HepG2 (cell line): ENCODE data around the gene ALLC. TPM values are rescaled to one million over a fixed set of nuclear protein-coding genes. Genes with fewer than 3 reads are reported as not detected.

Experiments used
- ARNT2 ChIP-seq: sonication (generic); formaldehyde crosslinking; IDR thresholded peaks from 2 replicates; pipeline ENCODE4 v1.8.0; 2022; ENCODE audit warnings: mild to moderate bottlenecking, low read depth, missing genetic modification reagents, moderate library complexity
- BRCA1 ChIP-seq: sonication (generic); formaldehyde crosslinking; IDR thresholded peaks from 2 replicates; pipeline ENCODE4 v1.4.0; 2020; ENCODE audit warnings: missing genetic modification reagents
- GABPA ChIP-seq, 2 experiments: IDR thresholded peaks; 2 replicates each; pipeline ENCODE4 v1.6.1; 2011 to 2016; ENCODE audit warnings: low read depth in 2 of 2, low read length in 1 of 2, missing biosample characterization in 1 of 2, missing genetic modification characterization in 1 of 2
- HDAC6 ChIP-seq: fragments of 200-600 bp; sonication (generic); IDR thresholded peaks from 2 replicates; pipeline ENCODE4 v1.7.0; 2017; ENCODE audit warnings: mild to moderate bottlenecking, antibody characterized with exemption, low read length, low read depth
- MED1 ChIP-seq: sonication (generic); formaldehyde crosslinking; IDR thresholded peaks from 2 replicates; pipeline ENCODE4 v1.4.0; 2020; ENCODE audit warnings: missing genetic modification reagents
- MEF2D ChIP-seq: sonication (generic); formaldehyde crosslinking; IDR thresholded peaks from 2 replicates; pipeline ENCODE4 v1.5.1; 2020; ENCODE audit warnings: mild to moderate bottlenecking, missing genetic modification reagents
- RBM39 ChIP-seq: fragments of 200-400 bp; formaldehyde crosslinking; IDR thresholded peaks from one replicate; pipeline ENCODE4 v1.6.1; 2018; ENCODE audit warnings: antibody characterized with exemption, mild to moderate bottlenecking, low read depth, low read length; ENCODE audit not compliant: poor library complexity, severe bottlenecking
- SIX1 ChIP-seq: sonication (generic); formaldehyde crosslinking; IDR thresholded peaks from 2 replicates; pipeline ENCODE4 v1.4.0; 2020; ENCODE audit warnings: missing genetic modification reagents, borderline replicate concordance
- TBX3 ChIP-seq: fragments of 450-650 bp; IDR thresholded peaks from 2 replicates; pipeline ENCODE4 v1.6.1; 2017; ENCODE audit warnings: antibody characterized with exemption, mild to moderate bottlenecking, inconsistent platforms, borderline replicate concordance
- XRCC5 ChIP-seq: fragments of 200-400 bp; formaldehyde crosslinking; optimal IDR thresholded peaks from 2 replicates; pipeline ENCODE3; 2017; ENCODE audit warnings: mild to moderate bottlenecking, low read length
- ZFP36 ChIP-seq: fragments of 150-350 bp; IDR thresholded peaks from 2 replicates; pipeline ENCODE4 v1.6.1; 2018; ENCODE audit warnings: borderline replicate concordance, low read length, low read depth; ENCODE audit not compliant: partially characterized antibody
- ZNF225 ChIP-seq: sonication (generic); formaldehyde crosslinking; IDR thresholded peaks from 2 replicates; pipeline ENCODE4 v1.4.0; 2020; ENCODE audit warnings: mild to moderate bottlenecking, missing genetic modification reagents
- ZNF747 ChIP-seq: sonication (generic); formaldehyde crosslinking; IDR thresholded peaks from 2 replicates; pipeline ENCODE4 v1.8.1; 2023; ENCODE audit warnings: missing genetic modification reagents, mild to moderate bottlenecking, borderline replicate concordance
- ZNF841 ChIP-seq: sonication (generic); formaldehyde crosslinking; IDR thresholded peaks from 2 replicates; pipeline ENCODE4 v1.8.1; 2023; ENCODE audit warnings: missing genetic modification reagents, borderline replicate concordance
- ZZZ3 ChIP-seq: sonication (generic); formaldehyde crosslinking; IDR thresholded peaks from 2 replicates; pipeline ENCODE4 v1.4.0; 2020; ENCODE audit warnings: missing genetic modification reagents, mild to moderate bottlenecking, borderline replicate concordance
- polyA plus RNA-seq, 8 experiments: library from polyadenylated mRNA; depleted of rRNA in 3 of 8; stranded (reverse) in 7 of 8; unstranded in 1 of 8; fragments of >200 nt; fragmentation: Illumina TruSeq in 4 of 8; extraction: Trizol in 4 of 8; gene quantifications; 2 replicates each; pipeline versions ENCODE4 v1.2.1 to v1.2.3, GENCODE V29; 2011 to 2016; ENCODE audit warnings: low read depth in 4 of 8, missing spikeins in 1 of 8, mixed read lengths in 1 of 8; ENCODE audit not compliant: insufficient read depth in 1 of 8
- total RNA-seq, 5 experiments: library from RNA; depleted of rRNA; stranded (reverse); fragments of >200 nt; fragmentation: Illumina TruSeq; extraction: Trizol; gene quantifications; 2 replicates each; pipeline ENCODE4 v1.2.3, GENCODE V29; 2016; ENCODE audit warnings: low read depth in 1 of 5
- TF ChIP-seq, protein P1 (sequence below): sonication (generic); formaldehyde crosslinking; IDR thresholded peaks from 2 replicates; pipeline ENCODE4 v1.8.0; 2022; ENCODE audit warnings: missing genetic modification reagents, mild to moderate bottlenecking, inconsistent platforms, borderline replicate concordance
- TF ChIP-seq, protein P2 (sequence below): IDR thresholded peaks from 2 replicates; pipeline ENCODE4 v1.6.1; 2016; ENCODE audit warnings: missing compliant biosample characterization, missing genetic modification reagents, borderline replicate concordance
- TF ChIP-seq, protein P3 (sequence below): sonication (generic); formaldehyde crosslinking; IDR thresholded peaks from 2 replicates; pipeline ENCODE4 v1.4.0; 2020; ENCODE audit warnings: missing genetic modification reagents
- TF ChIP-seq, protein P4 (sequence below): sonication (generic); formaldehyde crosslinking; IDR thresholded peaks from 2 replicates; pipeline ENCODE4 v1.5.1; 2020; ENCODE audit warnings: mild to moderate bottlenecking, missing genetic modification reagents

ALLC gene
- total and polyA plus RNA-seq, 2 of the 13 experiments (the other 11 are each of a cell fraction or from before 2014, with no cell fraction given): 0.08 to 0.11 TPM

DNA sequence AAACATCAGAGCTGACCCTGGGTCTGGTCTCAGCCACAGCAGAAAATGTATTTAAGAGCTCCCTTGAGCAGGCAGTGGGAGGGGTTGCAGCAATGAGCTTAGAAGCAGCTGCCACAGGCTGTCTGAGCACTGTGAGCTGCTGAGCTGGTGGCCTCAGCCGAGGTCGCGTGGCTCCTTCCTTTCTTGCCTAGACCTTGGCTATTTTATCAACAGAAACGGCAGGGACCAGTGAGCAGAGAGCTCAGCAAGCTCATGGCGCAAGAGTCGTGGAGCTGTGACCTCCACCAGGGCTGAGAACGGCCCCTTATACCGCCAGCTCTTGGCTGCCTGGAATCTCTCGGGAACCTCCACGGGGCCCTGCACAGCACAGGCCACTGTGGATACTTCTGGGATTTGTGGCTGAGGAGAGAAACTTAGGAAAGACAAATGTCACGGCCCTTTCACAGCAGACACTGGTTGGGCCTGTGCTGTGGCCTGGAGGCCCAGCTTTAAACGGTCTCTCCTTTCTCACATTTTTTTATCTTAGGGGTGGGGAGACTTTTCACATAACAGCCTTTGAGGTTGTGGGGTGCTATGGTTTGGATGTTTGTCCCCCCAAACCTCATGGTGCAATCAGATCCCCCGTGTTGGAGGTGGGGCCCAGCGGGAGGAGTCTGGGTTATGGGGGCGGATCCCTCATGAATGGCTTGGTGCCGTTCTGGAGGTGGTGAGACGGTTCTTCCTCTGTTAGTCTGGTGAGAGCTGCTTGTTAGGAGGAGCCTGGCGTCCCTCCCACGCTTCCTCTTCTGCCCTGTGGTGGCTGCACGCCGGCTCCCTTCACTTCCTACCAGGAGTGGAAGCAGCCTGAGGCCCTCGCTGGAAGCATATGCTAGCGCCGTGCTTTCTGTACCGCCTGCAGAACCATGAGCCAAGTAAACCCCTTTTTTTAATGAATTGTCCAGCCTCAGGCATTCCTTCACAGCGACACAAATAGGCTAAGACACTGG lies 1.7 kb downstream of the ALLC start (continued):
- TF ChIP-seq, protein P1, sequence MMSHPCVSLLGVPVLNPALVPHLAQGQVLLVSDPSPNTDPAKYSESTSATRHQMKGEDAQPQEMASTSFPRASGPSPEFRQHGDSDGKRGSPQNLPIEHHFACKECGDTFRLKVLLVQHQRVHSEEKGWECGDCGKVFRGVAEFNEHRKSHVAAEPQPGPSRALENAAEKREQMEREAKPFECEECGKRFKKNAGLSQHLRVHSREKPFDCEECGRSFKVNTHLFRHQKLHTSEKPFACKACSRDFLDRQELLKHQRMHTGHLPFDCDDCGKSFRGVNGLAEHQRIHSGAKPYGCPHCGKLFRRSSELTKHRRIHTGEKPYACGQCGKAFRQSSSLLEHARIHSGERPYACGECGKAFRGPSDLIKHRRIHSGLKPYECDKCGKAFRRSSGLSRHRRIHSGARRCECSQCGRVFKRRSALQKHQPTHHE (CRISPR knock-in tag): no peak
- no peak for TF ChIP-seq RBM39
- no peak; the same call in none of the 2 replicates for TF ChIP-seq MED1 (CRISPR knock-in tag)
- TF ChIP-seq ZFP36: no peak
- TF ChIP-seq, protein P2, sequence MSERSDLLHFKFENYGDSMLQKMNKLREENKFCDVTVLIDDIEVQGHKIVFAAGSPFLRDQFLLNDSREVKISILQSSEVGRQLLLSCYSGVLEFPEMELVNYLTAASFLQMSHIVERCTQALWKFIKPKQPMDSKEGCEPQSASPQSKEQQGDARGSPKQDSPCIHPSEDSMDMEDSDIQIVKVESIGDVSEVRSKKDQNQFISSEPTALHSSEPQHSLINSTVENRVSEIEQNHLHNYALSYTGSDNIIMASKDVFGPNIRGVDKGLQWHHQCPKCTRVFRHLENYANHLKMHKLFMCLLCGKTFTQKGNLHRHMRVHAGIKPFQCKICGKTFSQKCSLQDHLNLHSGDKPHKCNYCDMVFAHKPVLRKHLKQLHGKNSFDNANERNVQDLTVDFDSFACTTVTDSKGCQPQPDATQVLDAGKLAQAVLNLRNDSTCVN (CRISPR knock-in tag): no peak
- TF ChIP-seq, protein P3, sequence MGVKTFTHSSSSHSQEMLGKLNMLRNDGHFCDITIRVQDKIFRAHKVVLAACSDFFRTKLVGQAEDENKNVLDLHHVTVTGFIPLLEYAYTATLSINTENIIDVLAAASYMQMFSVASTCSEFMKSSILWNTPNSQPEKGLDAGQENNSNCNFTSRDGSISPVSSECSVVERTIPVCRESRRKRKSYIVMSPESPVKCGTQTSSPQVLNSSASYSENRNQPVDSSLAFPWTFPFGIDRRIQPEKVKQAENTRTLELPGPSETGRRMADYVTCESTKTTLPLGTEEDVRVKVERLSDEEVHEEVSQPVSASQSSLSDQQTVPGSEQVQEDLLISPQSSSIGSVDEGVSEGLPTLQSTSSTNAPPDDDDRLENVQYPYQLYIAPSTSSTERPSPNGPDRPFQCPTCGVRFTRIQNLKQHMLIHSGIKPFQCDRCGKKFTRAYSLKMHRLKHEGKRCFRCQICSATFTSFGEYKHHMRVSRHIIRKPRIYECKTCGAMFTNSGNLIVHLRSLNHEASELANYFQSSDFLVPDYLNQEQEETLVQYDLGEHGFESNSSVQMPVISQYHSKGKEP: no peak
- TF ChIP-seq ZNF747 (CRISPR knock-in tag): 0 out of 2 replicates have a peak, but pooled peaks have one; percentile 38
- TF ChIP-seq, protein P4, sequence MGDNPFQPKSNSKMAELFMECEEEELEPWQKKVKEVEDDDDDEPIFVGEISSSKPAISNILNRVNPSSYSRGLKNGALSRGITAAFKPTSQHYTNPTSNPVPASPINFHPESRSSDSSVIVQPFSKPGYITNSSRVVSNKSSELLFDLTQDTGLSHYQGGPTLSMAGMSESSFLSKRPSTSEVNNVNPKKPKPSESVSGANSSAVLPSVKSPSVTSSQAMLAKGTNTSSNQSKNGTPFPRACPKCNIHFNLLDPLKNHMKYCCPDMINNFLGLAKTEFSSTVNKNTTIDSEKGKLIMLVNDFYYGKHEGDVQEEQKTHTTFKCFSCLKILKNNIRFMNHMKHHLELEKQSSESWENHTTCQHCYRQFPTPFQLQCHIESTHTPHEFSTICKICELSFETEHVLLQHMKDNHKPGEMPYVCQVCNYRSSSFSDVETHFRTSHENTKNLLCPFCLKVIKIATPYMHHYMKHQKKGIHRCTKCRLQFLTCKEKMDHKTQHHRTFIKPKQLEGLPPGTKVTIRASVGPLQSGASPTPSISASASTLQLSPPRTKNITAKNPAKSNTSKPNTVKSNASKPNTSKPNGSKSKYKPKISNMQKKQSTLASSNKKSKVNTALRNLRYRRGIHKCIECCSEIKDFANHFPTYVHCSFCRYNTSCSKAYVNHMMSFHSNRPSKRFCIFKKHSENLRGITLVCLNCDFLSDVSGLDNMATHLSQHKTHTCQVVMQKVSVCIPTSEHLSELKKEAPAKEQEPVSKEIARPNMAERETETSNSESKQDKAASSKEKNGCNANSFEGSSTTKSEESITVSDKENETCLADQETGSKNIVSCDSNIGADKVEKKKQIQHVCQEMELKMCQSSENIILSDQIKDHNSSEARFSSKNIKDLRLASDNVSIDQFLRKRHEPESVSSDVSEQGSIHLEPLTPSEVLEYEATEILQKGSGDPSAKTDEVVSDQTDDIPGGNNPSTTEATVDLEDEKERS (CRISPR knock-in tag): 0 out of 2 replicates have a peak, but pooled peaks have one; percentile 47
- TF ChIP-seq GABPA (IDR thresholded peaks at IDR 0.05; ENCODE audit: low read depth, low read length): no peak
- no peak for TF ChIP-seq GABPA (CRISPR knock-in tag; IDR thresholded peaks at IDR 0.05; ENCODE audit: low read depth)
- TF ChIP-seq ARNT2: no peak
- no peak for TF ChIP-seq ZZZ3 (CRISPR knock-in tag)
- no peak for TF ChIP-seq ZNF841
- peak; percentile 70; the same call in 1 of the 2 replicates for TF ChIP-seq MEF2D (CRISPR knock-in tag)
- TF ChIP-seq BRCA1 (CRISPR knock-in tag): no peak
- TF ChIP-seq SIX1: no peak
- TF ChIP-seq TBX3: no peak
- no peak for TF ChIP-seq HDAC6
- TF ChIP-seq XRCC5: peak; percentile 11
- 0 out of 2 replicates have a peak, but pooled peaks have one; percentile 39 for TF ChIP-seq ZNF225 (CRISPR knock-in tag)
